GM21367 (cell line): ENCODE results near the gene UBXN11.

Experiments used
- ATAC-seq: cut with Tn5 transposase; IDR thresholded peaks from one replicate; pipeline ENCODE4 v1.9.1; 2021; ENCODE audit not compliant: unreplicated experiment

The UBXN11 gene

DNA sequence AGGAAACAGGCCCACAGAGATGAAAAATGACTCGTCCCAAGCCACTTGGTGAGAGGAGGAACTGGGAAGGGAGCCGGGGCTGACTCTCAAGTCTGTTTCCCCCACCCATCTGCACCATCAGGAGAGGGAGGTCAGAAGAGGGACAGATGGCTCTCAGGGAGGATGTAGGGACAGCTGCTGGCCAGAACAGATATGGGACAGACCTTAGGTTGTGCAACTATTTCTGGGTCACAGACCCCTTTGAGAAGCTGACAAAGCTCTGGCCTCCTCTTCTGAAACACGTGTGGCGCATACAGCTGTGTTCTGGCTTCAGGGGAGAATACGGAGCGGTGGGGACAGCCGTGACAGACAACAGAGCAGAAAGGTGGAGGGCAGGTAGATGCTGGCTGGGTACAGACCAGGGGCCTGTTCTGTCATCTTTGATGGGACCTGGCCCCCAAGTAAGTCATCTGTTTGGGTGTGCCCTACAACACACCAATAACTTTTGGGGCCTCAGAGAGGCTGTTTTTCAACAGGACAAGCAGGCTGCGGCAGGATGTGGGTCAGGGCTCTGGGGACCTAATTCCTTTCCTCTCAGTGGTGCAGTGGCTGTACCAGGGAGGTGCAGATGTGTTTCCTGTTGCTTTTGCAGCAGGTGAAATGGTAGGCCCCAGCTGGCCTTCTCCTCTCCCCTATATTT lies 19.3 kb downstream of the UBXN11 start:
- no peak for ATAC-seq

- ATAC-seq = no peak
Measured at GRCh38 chr1:26286064-26286416, 20.4 kb downstream of the UBXN11 start.

DNA sequence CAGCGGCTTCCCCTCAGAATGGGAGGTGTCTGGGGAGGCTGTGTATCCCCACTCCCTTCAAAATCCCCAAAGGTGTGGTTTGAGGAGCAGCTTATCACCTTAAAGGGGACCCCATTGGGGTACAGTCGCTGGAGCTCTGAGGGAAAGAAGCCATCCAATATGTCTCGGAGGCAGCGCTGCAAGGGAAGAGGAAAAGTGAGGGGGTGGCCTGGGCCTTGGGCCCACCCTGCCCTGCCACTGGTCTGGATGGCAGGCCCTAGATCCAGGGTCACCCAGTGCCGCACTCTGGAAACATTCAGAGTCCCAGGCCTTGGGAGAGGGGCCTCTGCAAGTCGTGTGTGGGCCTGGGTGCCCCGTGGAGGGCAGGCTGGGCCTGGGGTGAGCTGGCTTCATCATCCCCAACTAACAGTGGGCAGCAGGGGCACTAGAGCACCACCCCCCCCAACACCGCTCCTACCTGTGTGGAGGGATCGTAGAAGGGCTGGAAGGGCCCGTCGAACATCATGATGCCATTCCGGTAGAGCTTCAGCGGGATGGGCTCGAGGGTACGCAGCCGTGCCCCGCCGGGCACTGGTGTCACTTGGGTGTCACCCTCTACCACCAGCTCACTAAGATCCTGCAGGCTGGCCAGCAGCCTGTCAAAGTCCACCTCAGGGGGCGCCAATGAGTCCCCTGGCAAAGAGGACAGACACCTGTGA lies 20.9 kb downstream of the UBXN11 start:
- ATAC-seq = no peak

DNA sequence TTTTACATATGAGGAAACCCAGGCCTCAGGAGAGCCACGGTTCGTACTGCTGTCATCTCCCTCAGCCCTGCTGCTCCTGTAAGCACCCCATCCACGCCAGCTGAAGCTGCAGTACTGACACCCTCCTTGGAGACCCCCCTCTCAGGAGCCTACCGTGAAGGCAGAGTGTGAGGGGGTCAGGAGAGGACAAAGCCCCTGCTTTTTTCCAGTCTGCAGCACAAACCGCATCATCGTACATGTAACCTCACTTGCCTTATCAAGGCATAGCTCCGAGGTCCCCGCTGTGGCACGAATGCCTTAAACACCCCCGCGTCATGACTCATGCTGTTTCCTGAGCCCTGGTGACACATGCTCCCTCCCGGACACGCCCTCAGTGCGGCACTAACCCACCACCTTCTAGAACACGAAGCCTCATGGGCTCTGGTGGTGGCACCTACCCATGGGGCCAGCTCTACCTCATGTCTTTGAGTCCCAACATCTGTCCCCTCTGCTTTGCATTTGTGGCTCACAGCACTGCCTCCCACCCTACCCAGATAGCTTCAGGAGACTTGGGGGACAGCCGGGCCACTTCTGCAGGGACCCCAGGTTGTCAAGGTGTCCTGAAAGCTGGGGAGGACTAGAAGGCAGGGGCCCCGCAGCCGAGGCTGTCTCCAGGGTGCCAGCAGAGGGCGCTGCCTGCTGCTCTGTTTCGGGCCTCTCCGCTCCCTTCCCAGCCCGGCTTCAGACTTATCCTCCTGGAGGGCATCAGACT lies 21.7 kb downstream of the UBXN11 start:
- ATAC-seq = no peak

DNA sequence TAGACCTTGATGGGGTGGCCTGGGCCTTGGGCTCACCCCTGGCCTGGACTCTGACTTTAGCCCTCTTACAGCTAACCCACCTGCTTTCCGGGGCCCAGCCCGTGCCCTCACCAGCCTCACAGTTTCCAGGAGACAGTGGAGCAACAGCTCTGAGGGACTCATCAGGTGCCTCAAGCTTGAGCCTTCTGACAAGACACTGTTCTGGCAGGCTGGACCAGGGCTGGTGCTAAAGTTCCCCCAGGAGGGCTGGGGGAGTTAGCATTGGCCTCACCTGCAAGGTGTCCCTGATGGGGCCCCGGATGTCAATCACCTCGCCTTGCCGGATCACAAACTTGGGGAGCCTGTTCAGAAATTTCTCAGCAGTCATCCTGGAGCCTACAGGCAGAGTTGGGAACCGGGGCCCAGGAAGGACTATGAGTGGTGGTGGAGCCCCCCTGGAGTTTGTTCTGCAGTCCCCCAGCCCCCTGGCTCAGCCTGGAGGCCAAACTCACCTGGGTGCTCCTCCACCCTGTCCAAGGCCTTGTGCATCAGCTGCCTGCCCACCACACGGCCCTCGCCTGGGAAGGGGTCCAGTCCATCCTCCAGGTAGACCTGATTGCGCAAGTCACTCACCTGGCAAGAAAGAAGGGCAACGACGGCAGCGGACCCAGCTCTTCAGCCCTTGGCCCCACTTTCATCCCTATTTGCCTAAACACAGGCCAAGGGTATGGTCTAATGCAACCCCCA lies 22.4 kb downstream of the UBXN11 start:
- no peak for ATAC-seq

DNA sequence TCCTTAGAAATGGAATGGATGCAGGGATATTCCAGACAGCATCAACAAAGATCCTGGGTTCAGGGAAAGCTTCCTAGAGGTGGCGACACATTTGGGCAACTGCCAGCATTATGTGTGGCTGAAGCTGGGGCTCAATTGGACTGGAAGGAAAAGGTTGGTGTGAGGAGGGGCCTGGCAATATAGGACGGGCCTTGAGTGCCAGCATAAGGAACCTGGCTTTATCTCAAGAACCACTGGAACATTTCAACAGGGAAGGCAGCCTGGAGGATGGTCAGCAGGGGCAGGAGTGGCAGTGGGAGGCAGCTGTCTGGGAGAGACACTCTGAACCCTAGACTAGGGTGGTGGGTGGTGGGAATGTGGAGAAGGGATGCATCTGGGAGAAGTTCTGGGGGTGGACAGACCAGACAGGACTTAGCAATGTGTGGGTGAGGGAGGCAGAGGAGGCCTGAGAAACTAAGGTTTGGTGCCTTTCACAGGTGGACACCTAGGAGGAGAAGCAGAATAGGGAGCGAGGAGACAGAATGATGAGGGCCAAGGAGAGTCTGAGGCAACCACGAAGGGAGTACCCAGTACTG lies 23.1 kb downstream of the UBXN11 start:
- ATAC-seq = no peak

DNA sequence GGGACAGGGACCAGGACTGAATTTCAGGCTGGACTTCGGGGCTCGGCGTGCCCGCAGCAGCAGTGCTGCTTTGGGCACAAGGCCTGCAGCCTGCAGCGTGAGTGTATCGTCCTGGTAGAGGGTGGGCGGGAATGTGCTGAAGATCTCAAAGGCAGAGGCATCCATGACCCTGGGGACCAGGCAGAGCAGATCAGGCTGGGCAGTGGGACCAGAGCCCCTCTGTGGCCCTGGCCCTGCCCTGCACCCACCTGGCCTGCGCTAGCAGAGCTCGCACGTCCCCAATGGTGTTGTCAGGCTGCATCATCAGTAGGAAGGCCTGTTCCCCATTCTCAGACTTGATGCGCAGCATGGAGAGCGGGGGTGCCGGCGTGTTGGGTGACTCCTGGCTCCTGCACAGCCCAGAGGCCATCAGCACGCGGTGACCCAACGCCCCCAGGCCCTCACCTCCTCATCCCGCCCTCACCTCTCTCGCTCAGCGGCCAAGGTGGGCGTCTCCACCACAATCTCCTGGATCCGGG lies 24.0 kb downstream of the UBXN11 start:
- no peak for ATAC-seq

DNA sequence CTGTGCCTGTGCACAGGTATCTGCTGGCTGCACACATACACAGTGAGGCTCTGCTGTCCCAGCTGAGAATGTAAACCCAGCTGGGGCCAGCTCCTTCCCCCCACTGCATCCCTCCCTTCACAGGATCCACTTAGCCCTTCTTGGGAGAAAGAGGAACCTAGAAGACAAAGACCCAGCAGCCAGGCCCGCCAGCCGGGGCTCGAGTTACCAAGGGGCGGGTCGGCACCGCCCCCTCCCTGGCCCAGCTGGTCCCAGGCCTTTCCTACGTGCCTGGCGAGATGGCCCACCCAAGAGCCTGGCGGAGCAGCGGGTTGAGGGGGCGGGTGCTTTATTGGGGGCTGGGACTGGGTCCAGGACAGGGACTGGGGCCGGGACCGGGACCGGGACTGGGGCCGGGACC lies 24.5 kb downstream of the UBXN11 start:
- no peak for ATAC-seq

DNA sequence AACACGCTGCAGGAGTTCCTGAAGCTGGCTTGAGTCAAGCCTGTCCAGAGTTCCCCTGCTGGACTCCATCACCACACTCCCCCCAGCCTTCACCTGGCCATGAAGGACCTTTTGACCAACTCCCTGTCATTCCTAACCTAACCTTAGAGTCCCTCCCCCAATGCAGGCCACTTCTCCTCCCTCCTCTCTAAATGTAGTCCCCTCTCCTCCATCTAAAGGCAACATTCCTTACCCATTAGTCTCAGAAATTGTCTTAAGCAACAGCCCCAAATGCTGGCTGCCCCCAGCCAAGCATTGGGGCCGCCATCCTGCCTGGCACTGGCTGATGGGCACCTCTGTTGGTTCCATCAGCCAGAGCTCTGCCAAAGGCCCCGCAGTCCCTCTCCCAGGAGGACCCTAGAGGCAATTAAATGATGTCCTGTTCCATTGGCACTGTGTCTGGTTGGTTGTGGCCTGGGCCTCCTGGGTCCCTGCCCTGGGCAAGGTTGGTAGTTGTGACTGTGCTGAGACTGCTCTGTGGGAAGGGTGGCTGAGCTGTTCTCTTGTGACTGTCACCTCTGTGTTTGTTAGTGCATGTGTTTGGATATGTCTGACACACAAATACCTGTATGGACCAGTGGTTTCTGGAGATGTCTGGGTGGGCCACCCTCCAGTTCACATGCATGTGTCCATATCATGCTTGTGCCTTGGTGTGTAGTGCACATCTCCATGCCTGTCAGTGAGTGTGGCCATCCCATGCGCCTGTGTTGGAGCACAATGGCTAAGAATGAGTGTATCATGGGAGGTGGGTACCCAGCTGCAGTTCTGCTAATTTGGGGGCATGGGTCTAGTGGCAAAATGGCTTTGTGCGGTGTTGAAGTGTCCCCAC lies 25.1 kb downstream of the UBXN11 start:
- no peak for ATAC-seq

- ATAC-seq = no peak
Measured at GRCh38 chr1:26280333-26281042, 25.9 kb downstream of the UBXN11 start.

DNA sequence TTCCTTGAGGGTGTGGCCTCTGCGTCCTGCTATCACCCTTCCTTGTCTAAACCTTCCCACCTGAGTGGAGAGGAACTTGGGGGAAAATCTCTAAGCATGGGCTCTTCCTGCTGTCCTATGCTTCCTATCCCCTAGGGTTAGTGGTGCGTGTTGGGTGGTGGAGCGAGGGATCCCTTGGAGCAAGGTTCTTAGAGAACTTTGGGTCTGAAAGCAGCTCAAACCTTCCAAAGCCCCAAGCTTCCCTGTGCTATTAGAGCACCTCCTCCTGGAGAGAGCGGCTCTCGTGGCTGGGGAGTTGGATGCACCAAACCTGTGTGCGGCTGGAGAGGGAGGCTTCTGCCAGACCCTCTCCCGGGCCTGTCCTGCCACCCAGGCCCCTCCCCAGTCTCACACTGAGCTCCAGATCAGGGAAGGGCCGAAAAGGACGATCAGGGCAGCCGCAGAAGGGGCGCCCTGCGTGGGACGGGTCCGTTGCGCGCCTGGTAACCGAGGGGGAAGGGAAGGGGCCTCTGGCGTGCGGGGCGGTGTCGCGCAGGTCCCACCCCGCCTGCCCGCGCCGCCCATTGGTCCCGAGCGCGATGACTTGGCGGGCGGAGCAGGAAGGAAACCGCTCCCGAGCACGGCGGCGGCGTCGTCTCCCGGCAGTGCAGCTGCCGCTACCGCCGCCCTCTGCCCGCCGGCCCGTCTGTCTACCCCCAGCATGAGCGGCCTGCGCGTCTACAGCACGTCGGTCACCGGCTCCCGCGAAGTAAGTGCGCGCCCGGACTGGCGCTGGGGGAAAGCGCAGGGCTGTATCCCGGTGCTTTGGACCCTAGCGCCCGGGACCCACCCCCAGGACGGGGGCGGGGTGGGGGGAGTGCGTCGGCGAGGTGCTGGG lies 26.7 kb downstream of the UBXN11 start, which contains the start of gene SH3BGRL3:
Gene SH3BGRL3, plus strand, starts transcription at position 631 of the 877 bp plus-strand sequence. Its CDS starts 70 bp downstream, at position 701.
- ATAC-seq = peak; percentile 48

GRCh38 chr1:26278724-26279455 lies 27.5 kb downstream of the UBXN11 start:
- ATAC-seq = no peak

DNA sequence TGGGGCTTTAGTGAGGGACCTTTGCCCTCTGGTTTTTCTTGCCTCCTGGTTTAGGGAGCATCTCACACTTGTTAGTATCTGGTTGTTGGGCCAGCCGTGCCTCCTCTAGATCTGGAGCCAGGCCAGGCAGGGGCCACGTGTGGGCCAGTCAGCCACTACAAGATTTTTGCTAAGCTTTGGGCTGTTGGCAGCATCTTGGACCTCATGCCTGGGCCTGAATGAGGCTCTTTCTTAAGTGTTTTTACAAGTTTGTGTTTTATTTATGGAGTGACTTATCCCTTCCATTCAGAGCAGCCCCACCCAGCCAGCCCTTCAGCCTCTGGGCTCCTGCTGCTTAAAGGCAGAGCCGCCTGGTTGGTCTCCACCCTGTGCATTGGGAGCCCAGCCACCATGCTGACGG lies 28.1 kb downstream of the UBXN11 start:
- ATAC-seq = no peak

GRCh38 chr1:26277719-26278118 lies 28.7 kb downstream of the UBXN11 start:
- ATAC-seq = no peak

GRCh38 chr1:26277261-26277661 lies 29.2 kb downstream of the UBXN11 start:
- no peak for ATAC-seq

GRCh38 chr1:26276432-26276838 lies 30.0 kb downstream of the UBXN11 start:
- no peak for ATAC-seq

DNA sequence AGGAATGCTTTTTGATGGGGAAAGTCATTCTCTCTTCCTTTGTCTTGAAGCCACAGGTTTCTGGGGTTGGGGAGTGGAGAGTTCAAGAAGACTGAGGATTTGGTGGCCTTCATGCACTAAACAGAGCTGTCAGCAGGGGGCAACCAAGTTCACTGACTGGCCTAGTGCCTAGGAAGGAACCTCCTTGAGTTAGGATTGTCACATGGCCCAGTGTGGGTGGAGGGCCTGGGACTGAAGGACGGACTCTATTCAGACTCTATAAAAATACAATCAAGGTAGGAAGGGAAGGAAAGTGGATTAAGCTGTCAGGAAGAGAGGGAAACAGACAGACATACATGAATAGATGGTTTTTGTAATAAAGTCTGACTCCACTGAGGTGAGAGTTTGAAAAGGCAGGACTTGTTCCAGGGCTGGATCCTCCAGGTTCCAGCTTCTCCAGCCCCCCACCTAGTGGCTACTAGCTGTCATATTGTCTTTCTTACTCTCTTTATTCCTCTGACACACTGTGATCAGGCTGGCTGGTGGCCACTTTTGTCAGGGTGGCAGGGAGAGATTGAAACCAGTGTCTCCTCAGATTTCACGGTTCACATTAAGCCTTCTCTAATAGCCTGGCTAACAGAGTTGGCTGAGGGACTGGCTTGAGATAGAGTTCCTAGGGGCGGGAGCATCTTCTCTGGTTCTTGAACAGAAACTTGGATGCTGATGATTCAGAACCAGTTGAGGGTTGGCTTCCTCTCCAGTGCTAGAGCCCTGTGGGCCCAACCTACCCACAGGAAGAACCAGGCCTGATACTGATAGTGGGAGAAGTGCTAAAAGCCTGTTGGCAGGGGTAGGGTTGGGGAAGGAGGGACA lies 30.6 kb downstream of the UBXN11 start:
- no peak for ATAC-seq
